IMR-90 (cell line): ENCODE data around the gene ZNF844. TPM values are rescaled to one million over a fixed set of nuclear protein-coding genes. Genes with fewer than 3 reads are reported as not detected.

Experiments
- ATAC-seq: fragments of 200-7000 bp; cut with Tn5 transposase; 2 replicates; pipeline ENCODE4 v1.9.1; 2020; ENCODE audit warnings: low read depth, mild to moderate bottlenecking, moderate library complexity
- BruUV-seq: library from RNA; stranded (reverse); fragments of 400-500 nt; replicated peaks from 2 replicates; lab custom pipeline; 2021; lab: Mats Ljungman, UMichigan
- CTCF ChIA-PET: fragments of 300-600 bp; formaldehyde crosslinking; extraction: SDS; loops from one replicate; lab custom pipeline; 2021; ENCODE audit warnings: antibody characterized with exemption; lab: Yijun Ruan, JAX
- POLR2A ChIA-PET: fragments of 300-600 bp; sonication (Branson Sonifier 250); formaldehyde crosslinking; loops from one replicate; lab custom pipeline; 2022; ENCODE audit warnings: antibody characterized with exemption; ENCODE audit not compliant: unreplicated experiment; lab: Charles Lee
- DNase-seq: peaks from one replicate; pipeline ENCODE4 v3.0.0; 2013
- H2AFZ ChIP-seq: replicated peaks from 2 replicates; pipeline ENCODE3; 2013; ENCODE audit warnings: low read length, mild to moderate bottlenecking; ENCODE audit not compliant: poor library complexity
- H2AK5ac ChIP-seq: 2 replicates; pipeline ENCODE4 v1.6.1; 2013; ENCODE audit warnings: low read depth, low read length, inconsistent platforms
- H2AK9ac ChIP-seq: replicated peaks from 2 replicates; pipeline ENCODE3; 2013; ENCODE audit warnings: mild to moderate bottlenecking, low read depth, low read length, moderate library complexity; ENCODE audit not compliant: poor library complexity
- H2BK120ac ChIP-seq: 2 replicates; pipeline ENCODE4 v1.6.1; 2013; ENCODE audit warnings: low read depth, low read length, inconsistent platforms
- H2BK15ac ChIP-seq: 3 replicates; pipeline ENCODE4 v1.6.1; 2013; ENCODE audit warnings: low read depth, low read length, inconsistent platforms
- H2BK20ac ChIP-seq: 2 replicates; pipeline ENCODE4 v1.6.1; 2013; ENCODE audit warnings: low read depth, mild to moderate bottlenecking, inconsistent platforms, low read length, moderate library complexity
- H2BK5ac ChIP-seq: 2 replicates; pipeline ENCODE4 v1.6.1; 2013; ENCODE audit warnings: mild to moderate bottlenecking, low read depth, low read length, inconsistent platforms; ENCODE audit not compliant: poor library complexity, severe bottlenecking
- H3K14ac ChIP-seq: replicated peaks from 2 replicates; pipeline ENCODE4 v1.6.1; 2013; ENCODE audit warnings: low read depth, low read length, inconsistent platforms
- H3K18ac ChIP-seq: 2 replicates; pipeline ENCODE4 v1.6.1; 2013; ENCODE audit warnings: low read depth, low read length, control low read depth
- H3K23ac ChIP-seq: 2 replicates; pipeline ENCODE4 v1.6.1; 2013; ENCODE audit warnings: low read depth, low read length, inconsistent platforms
- H3K27ac ChIP-seq: 2 replicates; pipeline ENCODE4 v1.5.1; 2013; ENCODE audit warnings: mild to moderate bottlenecking, control low read depth, low read length; ENCODE audit not compliant: insufficient read depth
- H3K27me3 ChIP-seq: 2 replicates; pipeline ENCODE4 v1.6.1; 2013; ENCODE audit warnings: low read length; ENCODE audit not compliant: control insufficient read depth, insufficient read depth
- H3K36me3 ChIP-seq: 2 replicates; pipeline ENCODE4 v1.6.1; 2013; ENCODE audit warnings: low read length, mixed read lengths; ENCODE audit not compliant: control insufficient read depth, insufficient read depth
- H3K4ac ChIP-seq: 2 replicates; pipeline ENCODE4 v1.6.1; 2013; ENCODE audit warnings: low read depth, low read length, inconsistent platforms
- H3K4me1 ChIP-seq: 2 replicates; pipeline ENCODE4 v1.6.1; 2013; ENCODE audit warnings: low read length, mixed read lengths; ENCODE audit not compliant: control insufficient read depth, insufficient read depth
- H3K4me2 ChIP-seq: 2 replicates; pipeline ENCODE4 v1.6.1; 2013; ENCODE audit warnings: low read depth, mild to moderate bottlenecking, control low read depth, low read length, moderate library complexity
- H3K4me3 ChIP-seq: 2 replicates; pipeline ENCODE4 v1.5.1; 2013; ENCODE audit warnings: low read depth, mild to moderate bottlenecking, control low read depth, low read length, moderate library complexity; ENCODE audit not compliant: insufficient read depth
- H3K56ac ChIP-seq: 2 replicates; pipeline ENCODE4 v1.6.1; 2013; ENCODE audit warnings: low read length, inconsistent platforms; ENCODE audit not compliant: insufficient read depth; ENCODE audit errors: extremely low read depth
- H3K79me1 ChIP-seq, 2 experiments: 2 replicates each; pipeline ENCODE4 v1.6.1; 2013; ENCODE audit warnings: low read length in 2 of 2, inconsistent platforms in 1 of 2, low read depth in 1 of 2
- H3K9ac ChIP-seq: 2 replicates; pipeline ENCODE4 v1.6.1; 2013; ENCODE audit warnings: low read depth, low read length, control low read depth
- H3K9me1 ChIP-seq: 2 replicates; pipeline ENCODE4 v1.6.1; 2013; ENCODE audit warnings: low read length, inconsistent platforms; ENCODE audit not compliant: insufficient read depth
- H3K9me3 ChIP-seq: 2 replicates; pipeline ENCODE4 v1.6.1; 2013; ENCODE audit warnings: low read length; ENCODE audit not compliant: control insufficient read depth, insufficient read depth
- H4K20me1 ChIP-seq: 2 replicates; pipeline ENCODE4 v1.6.1; 2013; ENCODE audit warnings: low read length, inconsistent platforms; ENCODE audit not compliant: insufficient read depth
- H4K5ac ChIP-seq: 2 replicates; pipeline ENCODE4 v1.6.1; 2013; ENCODE audit warnings: mild to moderate bottlenecking, low read depth, low read length, control low read depth
- H4K8ac ChIP-seq, 2 experiments: 2 replicates each; pipeline ENCODE4 v1.6.1; 2013; ENCODE audit warnings: low read depth in 2 of 2, low read length in 2 of 2, control low read depth in 1 of 2, inconsistent platforms in 1 of 2
- H4K91ac ChIP-seq: 2 replicates; pipeline ENCODE4 v1.6.1; 2013; ENCODE audit warnings: low read depth, low read length, inconsistent platforms; ENCODE audit not compliant: insufficient read depth
- CEBPB ChIP-seq: IDR thresholded peaks from 2 replicates; pipeline ENCODE4 v1.6.1; 2012; ENCODE audit warnings: low read depth, low read length, improper control_type of control experiment
- MAZ ChIP-seq: IDR thresholded peaks from 2 replicates; pipeline ENCODE4 v1.6.1; 2012; ENCODE audit warnings: low read depth, mild to moderate bottlenecking, low read length, improper control_type of control experiment, moderate library complexity, borderline replicate concordance
- WGBS, 2 experiments: methylation state at CpG; one replicate each; pipeline versions ENCODE4 v1.1.5 to v1.1.7; 2013; ENCODE audit warnings: missing lambda C conversion rate in 2 of 2; ENCODE audit not compliant: insufficient read length in 1 of 2; ENCODE audit errors: extremely low coverage in 2 of 2; 5-methylcytosine and 5-hydroxymethylcytosine counted together
- dilution Hi-C: fragments of 300-500 bp; cut with HindIII; formaldehyde crosslinking; loops from one replicate; pipeline ENCODE4 v1.14.3; 2018; ENCODE audit warnings: low sequenced_read_pairs; ENCODE audit not compliant: unreplicated experiment
- in situ Hi-C: fragments of 300-500 bp; cut with MboI; formaldehyde crosslinking; loops from 3 replicates; pipeline ENCODE4 v1.14.3; 2019; ENCODE audit warnings: low sequenced_read_pairs, inconsistent platforms, mixed read lengths
- intact Hi-C: fragments of 100-400 bp; cut with micrococcal nuclease; formaldehyde crosslinking; loops from 2 replicates; pipeline ENCODE4 v1.10.0; 2022
- polyA plus RNA-seq, 3 experiments: library from polyadenylated mRNA; depleted of rRNA; stranded (reverse); fragments of >200 nt; gene quantifications; 2 replicates each; pipeline ENCODE4 v1.2.3, GENCODE V29; 2012; ENCODE audit warnings: low replicate concordance in 1 of 3
- total RNA-seq: library from RNA; depleted of rRNA; stranded (reverse); fragments of >200 nt; gene quantifications from 2 replicates; pipeline ENCODE4 v1.2.3, GENCODE V29; 2012

Gene ZNF844
- total and polyA plus RNA-seq, 2 of the 4 experiments (the other 2 are of a cell fraction) = 1.6 to 12.0 TPM

DNA sequence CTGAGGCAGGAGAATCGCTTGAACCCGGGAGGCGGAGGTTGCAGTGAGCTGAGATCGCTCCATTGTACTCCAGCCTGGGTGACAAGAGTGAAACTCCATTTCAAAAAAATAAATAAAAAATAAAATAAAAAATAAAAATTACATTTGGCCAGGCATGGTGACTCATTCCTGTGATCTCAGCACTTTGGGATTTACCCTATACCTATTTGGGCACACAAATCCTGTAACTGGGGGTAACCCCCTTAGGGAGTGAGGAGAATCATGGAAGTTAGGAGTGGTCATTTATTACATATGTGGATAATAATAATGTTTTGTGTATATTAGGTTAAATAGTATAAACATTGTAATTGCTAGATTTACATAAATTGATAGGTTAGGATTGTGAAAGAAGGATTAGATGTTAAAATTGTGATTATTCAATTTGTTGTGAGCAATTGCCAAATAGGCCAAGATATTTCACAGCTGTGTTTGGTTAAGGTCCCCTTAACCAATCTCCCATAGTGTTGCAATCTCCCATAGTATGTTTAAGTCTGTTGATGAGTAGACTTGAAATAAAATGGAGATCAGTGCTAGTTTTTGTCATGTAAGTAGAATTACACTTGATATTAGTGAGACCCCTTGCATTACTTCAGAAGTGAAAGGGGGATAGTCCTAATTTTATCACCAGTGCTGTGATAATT lies 30.7 kb downstream of the ZNF844 start:
- H4K8ac ChIP-seq = no peak overlapping the region

More for the DNA sequence above, 30.7 kb downstream of the ZNF844 start:
- Histone ChIP-seq H4K5ac (no peak overlapping the region), H4K20me1 (no peaks in the 10 kb centered on the region), H3K56ac (no peak overlapping the region), H2BK120ac (no peak overlapping the region), H2AK5ac (no peak overlapping the region), H2AFZ (no peak overlapping the region), H4K91ac (no peak overlapping the region), H2BK5ac (peak overlapping the region; percentile 30), H2BK20ac (no peak overlapping the region), H2BK15ac (no peak overlapping the region), H3K18ac (no peak overlapping the region), H3K27ac (no peak overlapping the region), H3K23ac (no peak overlapping the region), H3K14ac (no peak overlapping the region), H3K4me2 (no peak overlapping the region), H3K36me3 (0 out of 2 replicates have a peak, but pooled peaks cover 3% of the 10 kb centered on the region), H3K79me1 (peaks cover 14 to 25% of the 10 kb centered on the region in 2 experiments), H3K9me1 (peaks cover 3% of the 10 kb centered on the region; the same call in 1 of the 2 replicates), H3K4ac (no peak overlapping the region), H3K9me3 (peaks cover 5% of the 10 kb centered on the region; the same call in 1 of the 2 replicates), H3K9ac (no peak overlapping the region), H2AK9ac (no peak overlapping the region), H3K27me3 (no peaks in the 10 kb centered on the region), H3K4me1 (0 out of 2 replicates have a peak, but pooled peaks cover 2% of the 10 kb centered on the region), H3K4me3 (no peak overlapping the region)
- BruUV-seq = no TSS peak
- ATAC-seq = no peak
- CTCF ChIA-PET = no interaction called here
- intact Hi-C loops = no loop called here
- peak; percentile 82 for TF ChIP-seq CEBPB
- TF ChIP-seq MAZ = no peak
- peak; percentile 64 for DNase-seq
- in situ Hi-C loops = no loop called here
- POLR2A ChIA-PET = no interaction called here
- WGBS, 2 experiments = no CpG with 5 or more reads among the region's 4 CpGs
- dilution Hi-C loops = no loop called here
